SJSA1 (cell line): ENCODE measurements around the gene CCDC82. TPM values are rescaled to one million over a fixed set of nuclear protein-coding genes. Genes with fewer than 3 reads are reported as not detected.

ENCODE experiments used
- DNase-seq, 2 experiments: peaks; one replicate each; pipeline ENCODE4 v3.0.0-alpha.2; 2015 to 2020; ENCODE audit warnings: low spot score in 2 of 2, low read depth in 1 of 2
- H3K27ac ChIP-seq: fragments of 250-450 bp; sonication (Bioruptor Pico); 2 replicates; pipeline ENCODE4 v1.5.1; 2020; ENCODE audit warnings: mild to moderate bottlenecking, moderate library complexity
- H3K27me3 ChIP-seq: fragments of 250-450 bp; sonication (Bioruptor Pico); replicated peaks from 2 replicates; pipeline ENCODE4 v1.5.1; 2020; ENCODE audit warnings: mild to moderate bottlenecking, moderate library complexity
- H3K36me3 ChIP-seq: fragments of 250-450 bp; sonication (Bioruptor Pico); 2 replicates; pipeline ENCODE4 v1.5.1; 2020; ENCODE audit warnings: mild to moderate bottlenecking
- H3K4me1 ChIP-seq: fragments of 250-450 bp; sonication (Bioruptor Pico); replicated peaks from 2 replicates; pipeline ENCODE4 v1.6.1; 2021; ENCODE audit warnings: mild to moderate bottlenecking
- H3K4me3 ChIP-seq: fragments of 250-450 bp; sonication (Bioruptor Pico); 2 replicates; pipeline ENCODE4 v1.5.1; 2020; ENCODE audit warnings: mild to moderate bottlenecking
- H3K9me3 ChIP-seq: fragments of 250-450 bp; sonication (Bioruptor Pico); replicated peaks from 2 replicates; pipeline ENCODE4 v1.5.1; 2020; ENCODE audit warnings: mild to moderate bottlenecking
- total RNA-seq: library from RNA; depleted of rRNA; stranded (reverse); fragments of >200 nt; shearing (Covaris generic); gene quantifications from 2 replicates; pipeline ENCODE4 v1.2.3, GENCODE V29; 2014

The CCDC82 gene
- total RNA-seq, 1 experiment from 2014 or later: 12.6 TPM

- Histone ChIP-seq H3K27me3 (no peaks in the 10 kb centered on the region), H3K9me3 (no peaks in the 10 kb centered on the region), H3K4me3 (peak overlapping the region; percentile 54), H3K4me1 (peaks cover 42% of the 10 kb centered on the region), H3K27ac (peak overlapping the region; percentile 68), H3K36me3 (no peaks in the 10 kb centered on the region)
- DNase-seq: no peak
Measured at GRCh38 chr11:96342014-96342960, 47.4 kb downstream of the CCDC82 start.

- H3K4me1 ChIP-seq: peaks cover 42% of the 10 kb centered on the region
- DNase-seq: peak in 1 of 2 experiments; percentile 42
- H3K9me3 ChIP-seq: no peaks in the 10 kb centered on the region
- 0 out of 2 replicates have a peak overlapping the region, but pooled peaks have one; percentile 68 for H3K27ac ChIP-seq
- no peaks in the 10 kb centered on the region for H3K36me3 ChIP-seq
- H3K27me3 ChIP-seq: no peaks in the 10 kb centered on the region
- H3K4me3 ChIP-seq: peak overlapping the region; percentile 54
Measured at GRCh38 chr11:96341211-96342013, 48.3 kb downstream of the CCDC82 start.

GRCh38 chr11:96340555-96340885 lies 49.2 kb downstream of the CCDC82 start:
- Histone ChIP-seq H3K4me3 (peak overlapping the region; percentile 6; the same call in 1 of the 2 replicates), H3K27ac (0 out of 2 replicates have a peak overlapping the region, but pooled peaks have one; percentile 17), H3K36me3 (no peaks in the 10 kb centered on the region), H3K4me1 (peaks cover 42% of the 10 kb centered on the region), H3K9me3 (no peaks in the 10 kb centered on the region), H3K27me3 (no peaks in the 10 kb centered on the region)
- DNase-seq: no peak

- peaks cover under 1% of the 10 kb centered on the region; the same call in 1 of the 2 replicates for H3K36me3 ChIP-seq
- H3K4me1 ChIP-seq: peaks cover 42% of the 10 kb centered on the region
- DNase-seq: no peak
- H3K27me3 ChIP-seq: no peaks in the 10 kb centered on the region
- no peaks in the 10 kb centered on the region for H3K9me3 ChIP-seq
- H3K4me3 ChIP-seq: peak overlapping the region; percentile 6; the same call in 1 of the 2 replicates
- H3K27ac ChIP-seq: peak overlapping the region; percentile 26; the same call in 1 of the 2 replicates
Measured at GRCh38 chr11:96339706-96340554, 49.8 kb downstream of the CCDC82 start.

GRCh38 chr11:96338910-96339705 lies 50.6 kb downstream of the CCDC82 start:
- peaks cover 42% of the 10 kb centered on the region for H3K4me1 ChIP-seq
- no peaks in the 10 kb centered on the region for H3K9me3 ChIP-seq
- DNase-seq: peak in 1 of 2 experiments; percentile 38
- no peaks in the 10 kb centered on the region for H3K27me3 ChIP-seq
- H3K4me3 ChIP-seq: peak overlapping the region; percentile 12; the same call in 1 of the 2 replicates
- peak overlapping the region; percentile 26; the same call in 1 of the 2 replicates for H3K27ac ChIP-seq
- peaks cover 6% of the 10 kb centered on the region; the same call in 1 of the 2 replicates for H3K36me3 ChIP-seq

- no peak overlapping the region for H3K27ac ChIP-seq
- no peaks in the 10 kb centered on the region for H3K9me3 ChIP-seq
- no peak for DNase-seq
- H3K4me3 ChIP-seq: no peak overlapping the region
- H3K36me3 ChIP-seq: peaks cover 6% of the 10 kb centered on the region; the same call in 1 of the 2 replicates
- peaks cover 51% of the 10 kb centered on the region for H3K4me1 ChIP-seq
- H3K27me3 ChIP-seq: no peaks in the 10 kb centered on the region
Measured at GRCh38 chr11:96337541-96338431, 51.9 kb downstream of the CCDC82 start.

GRCh38 chr11:96335388-96335787 lies 54.3 kb downstream of the CCDC82 start:
- no peaks in the 10 kb centered on the region for H3K9me3 ChIP-seq
- H3K4me1 ChIP-seq: peaks cover 49% of the 10 kb centered on the region
- DNase-seq: no peak

GRCh38 chr11:96334219-96334618 lies 55.5 kb downstream of the CCDC82 start:
- Histone ChIP-seq H3K4me1 (peaks cover 49% of the 10 kb centered on the region), H3K36me3 (peaks cover 6% of the 10 kb centered on the region; the same call in 1 of the 2 replicates), H3K9me3 (no peaks in the 10 kb centered on the region), H3K27ac (no peak overlapping the region), H3K27me3 (no peaks in the 10 kb centered on the region), H3K4me3 (no peak overlapping the region)
- no peak for DNase-seq

More at GRCh38 chr11:96335388-96335787, 54.3 kb downstream of the CCDC82 start:
- Histone ChIP-seq H3K27ac (no peak overlapping the region), H3K27me3 (no peaks in the 10 kb centered on the region), H3K4me3 (no peak overlapping the region), H3K36me3 (peaks cover 6% of the 10 kb centered on the region; the same call in 1 of the 2 replicates)

GRCh38 chr11:96333191-96333719 lies 56.5 kb downstream of the CCDC82 start:
- Histone ChIP-seq H3K4me1 (peaks cover 50% of the 10 kb centered on the region), H3K9me3 (no peaks in the 10 kb centered on the region), H3K27ac (no peak overlapping the region), H3K4me3 (no peak overlapping the region), H3K27me3 (no peaks in the 10 kb centered on the region), H3K36me3 (peaks cover 6% of the 10 kb centered on the region; the same call in 1 of the 2 replicates)
- no peak for DNase-seq

GRCh38 chr11:96332126-96332771 lies 57.5 kb downstream of the CCDC82 start:
- Histone ChIP-seq H3K4me1 (peaks cover 49% of the 10 kb centered on the region), H3K4me3 (no peak overlapping the region), H3K36me3 (peaks cover 6% of the 10 kb centered on the region; the same call in 1 of the 2 replicates), H3K9me3 (no peaks in the 10 kb centered on the region), H3K27me3 (no peaks in the 10 kb centered on the region), H3K27ac (no peak overlapping the region)
- DNase-seq: no peak

GRCh38 chr11:96331699-96332116 lies 58.0 kb downstream of the CCDC82 start:
- peaks cover 6% of the 10 kb centered on the region; the same call in 1 of the 2 replicates for H3K36me3 ChIP-seq
- DNase-seq: no peak
- H3K4me1 ChIP-seq: peaks cover 52% of the 10 kb centered on the region
- no peak overlapping the region for H3K4me3 ChIP-seq
- H3K9me3 ChIP-seq: no peaks in the 10 kb centered on the region
- no peak overlapping the region for H3K27ac ChIP-seq
- no peaks in the 10 kb centered on the region for H3K27me3 ChIP-seq
